K562 (cell line): ENCODE measurements around the gene C1orf116. TPM values are rescaled to one million over a fixed set of nuclear protein-coding genes. Genes with fewer than 3 reads are reported as not detected.

ENCODE experiments used
- CBX8 ChIP-seq: fragments of 200-600 bp; sonication (generic); IDR thresholded peaks from 2 replicates; pipeline ENCODE4 v1.6.1; 2012; ENCODE audit warnings: borderline replicate concordance, mixed run types, low read depth, mild to moderate bottlenecking, moderate library complexity, mixed read lengths, low read length, control low read depth, inconsistent platforms; ENCODE audit not compliant: poor library complexity, severe bottlenecking; ENCODE audit errors: extremely low read depth
- ZNF408 ChIP-seq: fragments of 250-450 bp; sonication (Bioruptor Pico); IDR thresholded peaks from 2 replicates; pipeline ENCODE4 v1.4.0; 2020; ENCODE audit warnings: low read depth, mild to moderate bottlenecking, moderate library complexity
- polyA plus RNA-seq, 8 experiments: library from polyadenylated mRNA; depleted of rRNA in 4 of 8; stranded (reverse) in 5 of 8; unstranded in 3 of 8; fragments of >200 nt; fragmentation: Nextera tagmentation in 2 of 8; fragmentation: Illumina TruSeq in 1 of 8; extraction: Ambion mirVana in 2 of 8; extraction: Trizol in 1 of 8; gene quantifications; 2 replicates each; pipeline versions ENCODE4 v1.2.1 to v1.2.3, GENCODE V29; 2011 to 2014; ENCODE audit warnings: inconsistent platforms in 1 of 8, missing spikeins in 1 of 8
- total RNA-seq, 7 experiments: library from RNA; depleted of rRNA in 6 of 7; stranded (reverse); fragments of >200 nt in 6 of 7; fragmentation: Illumina TruSeq in 2 of 7; extraction: Trizol in 2 of 7; gene quantifications; 2 replicates each; pipeline versions ENCODE4 v1.2.1 to v1.2.3, GENCODE V29; 2011 to 2021; ENCODE audit warnings: low replicate concordance in 1 of 7
- TF ChIP-seq, protein P1 (sequence below): fragments of 450-650 bp; IDR thresholded peaks from 2 replicates; pipeline ENCODE4 v1.6.1; 2016; ENCODE audit warnings: mild to moderate bottlenecking, moderate library complexity

The C1orf116 gene
- total and polyA plus RNA-seq, 9 of the 15 experiments (the other 6 are each of a cell fraction or from before 2014, with no cell fraction given): 0.62 to 3.0 (median 0.95) TPM

DNA sequence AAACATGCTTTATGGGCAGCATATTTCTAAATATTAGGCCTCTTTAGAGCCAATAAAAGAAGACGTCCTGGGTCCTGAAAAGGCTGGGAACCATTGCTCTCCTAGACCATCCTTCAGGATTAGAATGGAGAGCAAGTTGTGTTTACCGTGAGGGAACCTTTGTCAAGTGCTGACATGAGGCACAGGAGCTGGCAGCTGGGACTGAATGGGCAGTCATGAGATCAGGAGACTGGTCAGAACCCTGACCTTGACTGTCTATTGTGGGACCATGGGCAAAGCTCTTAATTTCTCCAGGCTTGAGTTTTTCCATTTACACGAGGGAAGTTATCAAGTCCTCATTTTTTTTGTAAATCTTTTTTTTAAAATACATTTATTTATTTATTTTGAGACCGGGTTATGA lies 25.7 kb upstream of the C1orf116 start (continued):
- TF ChIP-seq, protein P1, sequence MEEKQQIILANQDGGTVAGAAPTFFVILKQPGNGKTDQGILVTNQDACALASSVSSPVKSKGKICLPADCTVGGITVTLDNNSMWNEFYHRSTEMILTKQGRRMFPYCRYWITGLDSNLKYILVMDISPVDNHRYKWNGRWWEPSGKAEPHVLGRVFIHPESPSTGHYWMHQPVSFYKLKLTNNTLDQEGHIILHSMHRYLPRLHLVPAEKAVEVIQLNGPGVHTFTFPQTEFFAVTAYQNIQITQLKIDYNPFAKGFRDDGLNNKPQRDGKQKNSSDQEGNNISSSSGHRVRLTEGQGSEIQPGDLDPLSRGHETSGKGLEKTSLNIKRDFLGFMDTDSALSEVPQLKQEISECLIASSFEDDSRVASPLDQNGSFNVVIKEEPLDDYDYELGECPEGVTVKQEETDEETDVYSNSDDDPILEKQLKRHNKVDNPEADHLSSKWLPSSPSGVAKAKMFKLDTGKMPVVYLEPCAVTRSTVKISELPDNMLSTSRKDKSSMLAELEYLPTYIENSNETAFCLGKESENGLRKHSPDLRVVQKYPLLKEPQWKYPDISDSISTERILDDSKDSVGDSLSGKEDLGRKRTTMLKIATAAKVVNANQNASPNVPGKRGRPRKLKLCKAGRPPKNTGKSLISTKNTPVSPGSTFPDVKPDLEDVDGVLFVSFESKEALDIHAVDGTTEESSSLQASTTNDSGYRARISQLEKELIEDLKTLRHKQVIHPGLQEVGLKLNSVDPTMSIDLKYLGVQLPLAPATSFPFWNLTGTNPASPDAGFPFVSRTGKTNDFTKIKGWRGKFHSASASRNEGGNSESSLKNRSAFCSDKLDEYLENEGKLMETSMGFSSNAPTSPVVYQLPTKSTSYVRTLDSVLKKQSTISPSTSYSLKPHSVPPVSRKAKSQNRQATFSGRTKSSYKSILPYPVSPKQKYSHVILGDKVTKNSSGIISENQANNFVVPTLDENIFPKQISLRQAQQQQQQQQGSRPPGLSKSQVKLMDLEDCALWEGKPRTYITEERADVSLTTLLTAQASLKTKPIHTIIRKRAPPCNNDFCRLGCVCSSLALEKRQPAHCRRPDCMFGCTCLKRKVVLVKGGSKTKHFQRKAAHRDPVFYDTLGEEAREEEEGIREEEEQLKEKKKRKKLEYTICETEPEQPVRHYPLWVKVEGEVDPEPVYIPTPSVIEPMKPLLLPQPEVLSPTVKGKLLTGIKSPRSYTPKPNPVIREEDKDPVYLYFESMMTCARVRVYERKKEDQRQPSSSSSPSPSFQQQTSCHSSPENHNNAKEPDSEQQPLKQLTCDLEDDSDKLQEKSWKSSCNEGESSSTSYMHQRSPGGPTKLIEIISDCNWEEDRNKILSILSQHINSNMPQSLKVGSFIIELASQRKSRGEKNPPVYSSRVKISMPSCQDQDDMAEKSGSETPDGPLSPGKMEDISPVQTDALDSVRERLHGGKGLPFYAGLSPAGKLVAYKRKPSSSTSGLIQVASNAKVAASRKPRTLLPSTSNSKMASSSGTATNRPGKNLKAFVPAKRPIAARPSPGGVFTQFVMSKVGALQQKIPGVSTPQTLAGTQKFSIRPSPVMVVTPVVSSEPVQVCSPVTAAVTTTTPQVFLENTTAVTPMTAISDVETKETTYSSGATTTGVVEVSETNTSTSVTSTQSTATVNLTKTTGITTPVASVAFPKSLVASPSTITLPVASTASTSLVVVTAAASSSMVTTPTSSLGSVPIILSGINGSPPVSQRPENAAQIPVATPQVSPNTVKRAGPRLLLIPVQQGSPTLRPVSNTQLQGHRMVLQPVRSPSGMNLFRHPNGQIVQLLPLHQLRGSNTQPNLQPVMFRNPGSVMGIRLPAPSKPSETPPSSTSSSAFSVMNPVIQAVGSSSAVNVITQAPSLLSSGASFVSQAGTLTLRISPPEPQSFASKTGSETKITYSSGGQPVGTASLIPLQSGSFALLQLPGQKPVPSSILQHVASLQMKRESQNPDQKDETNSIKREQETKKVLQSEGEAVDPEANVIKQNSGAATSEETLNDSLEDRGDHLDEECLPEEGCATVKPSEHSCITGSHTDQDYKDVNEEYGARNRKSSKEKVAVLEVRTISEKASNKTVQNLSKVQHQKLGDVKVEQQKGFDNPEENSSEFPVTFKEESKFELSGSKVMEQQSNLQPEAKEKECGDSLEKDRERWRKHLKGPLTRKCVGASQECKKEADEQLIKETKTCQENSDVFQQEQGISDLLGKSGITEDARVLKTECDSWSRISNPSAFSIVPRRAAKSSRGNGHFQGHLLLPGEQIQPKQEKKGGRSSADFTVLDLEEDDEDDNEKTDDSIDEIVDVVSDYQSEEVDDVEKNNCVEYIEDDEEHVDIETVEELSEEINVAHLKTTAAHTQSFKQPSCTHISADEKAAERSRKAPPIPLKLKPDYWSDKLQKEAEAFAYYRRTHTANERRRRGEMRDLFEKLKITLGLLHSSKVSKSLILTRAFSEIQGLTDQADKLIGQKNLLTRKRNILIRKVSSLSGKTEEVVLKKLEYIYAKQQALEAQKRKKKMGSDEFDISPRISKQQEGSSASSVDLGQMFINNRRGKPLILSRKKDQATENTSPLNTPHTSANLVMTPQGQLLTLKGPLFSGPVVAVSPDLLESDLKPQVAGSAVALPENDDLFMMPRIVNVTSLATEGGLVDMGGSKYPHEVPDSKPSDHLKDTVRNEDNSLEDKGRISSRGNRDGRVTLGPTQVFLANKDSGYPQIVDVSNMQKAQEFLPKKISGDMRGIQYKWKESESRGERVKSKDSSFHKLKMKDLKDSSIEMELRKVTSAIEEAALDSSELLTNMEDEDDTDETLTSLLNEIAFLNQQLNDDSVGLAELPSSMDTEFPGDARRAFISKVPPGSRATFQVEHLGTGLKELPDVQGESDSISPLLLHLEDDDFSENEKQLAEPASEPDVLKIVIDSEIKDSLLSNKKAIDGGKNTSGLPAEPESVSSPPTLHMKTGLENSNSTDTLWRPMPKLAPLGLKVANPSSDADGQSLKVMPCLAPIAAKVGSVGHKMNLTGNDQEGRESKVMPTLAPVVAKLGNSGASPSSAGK: no peak
- TF ChIP-seq CBX8: no peak
- no peak for TF ChIP-seq ZNF408
